ENCODE data around the gene CTCF. TPM values are rescaled to one million over a fixed set of nuclear protein-coding genes. Genes with fewer than 3 reads are reported as not detected.

Gene CTCF
- total RNA-seq, 4 donors from 2014 or later: 36.2 to 50.1 (median 46.9) TPM

DNA sequence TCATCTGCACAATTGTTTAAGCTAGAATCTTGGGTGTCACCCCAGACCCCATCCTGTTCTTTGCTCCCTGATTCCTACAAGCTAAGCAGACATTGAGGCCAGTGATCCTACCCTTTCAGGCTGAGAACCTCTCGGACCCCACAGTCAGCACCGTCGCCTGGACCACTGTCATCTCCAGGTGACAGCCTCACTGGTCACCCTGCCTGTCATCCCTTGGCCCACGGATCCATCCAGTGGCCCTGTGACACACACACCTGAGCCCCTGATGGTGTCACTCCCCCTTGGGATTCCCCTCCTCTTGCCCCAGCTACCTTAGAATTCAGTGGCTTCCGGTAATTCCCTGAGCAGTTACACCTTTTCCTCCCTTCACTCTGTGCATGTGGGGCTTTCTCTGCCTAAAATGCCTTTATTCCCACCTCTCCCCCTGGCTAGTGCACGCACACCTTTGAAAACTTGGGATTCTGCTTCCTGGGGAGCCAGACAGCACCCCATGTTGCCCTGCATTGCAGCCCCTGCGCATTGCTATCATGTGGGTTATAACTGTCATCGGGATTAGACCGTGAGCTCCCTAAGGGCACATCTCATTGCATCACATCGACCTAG, 107.3 kb downstream of the CTCF start:
- Histone ChIP-seq H3K27me3 (no peaks in the 10 kb centered on the region), H3K36me3 (no peaks in the 10 kb centered on the region), H3K4me3 (no peak overlapping the region), H3K27ac (no peak overlapping the region), H3K4me1 (peaks cover 56% of the 10 kb centered on the region), H3K9me3 (no peaks in the 10 kb centered on the region)
- no peak for TF ChIP-seq POLR2A (IDR thresholded peaks at IDR 0.05)
- no peak for TF ChIP-seq POLR2AphosphoS5 (IDR thresholded peaks at IDR 0.05)
- TF ChIP-seq, protein P1, sequence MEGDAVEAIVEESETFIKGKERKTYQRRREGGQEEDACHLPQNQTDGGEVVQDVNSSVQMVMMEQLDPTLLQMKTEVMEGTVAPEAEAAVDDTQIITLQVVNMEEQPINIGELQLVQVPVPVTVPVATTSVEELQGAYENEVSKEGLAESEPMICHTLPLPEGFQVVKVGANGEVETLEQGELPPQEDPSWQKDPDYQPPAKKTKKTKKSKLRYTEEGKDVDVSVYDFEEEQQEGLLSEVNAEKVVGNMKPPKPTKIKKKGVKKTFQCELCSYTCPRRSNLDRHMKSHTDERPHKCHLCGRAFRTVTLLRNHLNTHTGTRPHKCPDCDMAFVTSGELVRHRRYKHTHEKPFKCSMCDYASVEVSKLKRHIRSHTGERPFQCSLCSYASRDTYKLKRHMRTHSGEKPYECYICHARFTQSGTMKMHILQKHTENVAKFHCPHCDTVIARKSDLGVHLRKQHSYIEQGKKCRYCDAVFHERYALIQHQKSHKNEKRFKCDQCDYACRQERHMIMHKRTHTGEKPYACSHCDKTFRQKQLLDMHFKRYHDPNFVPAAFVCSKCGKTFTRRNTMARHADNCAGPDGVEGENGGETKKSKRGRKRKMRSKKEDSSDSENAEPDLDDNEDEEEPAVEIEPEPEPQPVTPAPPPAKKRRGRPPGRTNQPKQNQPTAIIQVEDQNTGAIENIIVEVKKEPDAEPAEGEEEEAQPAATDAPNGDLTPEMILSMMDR (IDR thresholded peaks at IDR 0.05): no peak
- TF ChIP-seq EP300 (IDR thresholded peaks at IDR 0.05): no peak
- 79% methylated on average over 8 of the region's 10 CpGs for WGBS
- no peak for DNase-seq (ENCODE audit: low spot score in 2 of 2)

DNA sequence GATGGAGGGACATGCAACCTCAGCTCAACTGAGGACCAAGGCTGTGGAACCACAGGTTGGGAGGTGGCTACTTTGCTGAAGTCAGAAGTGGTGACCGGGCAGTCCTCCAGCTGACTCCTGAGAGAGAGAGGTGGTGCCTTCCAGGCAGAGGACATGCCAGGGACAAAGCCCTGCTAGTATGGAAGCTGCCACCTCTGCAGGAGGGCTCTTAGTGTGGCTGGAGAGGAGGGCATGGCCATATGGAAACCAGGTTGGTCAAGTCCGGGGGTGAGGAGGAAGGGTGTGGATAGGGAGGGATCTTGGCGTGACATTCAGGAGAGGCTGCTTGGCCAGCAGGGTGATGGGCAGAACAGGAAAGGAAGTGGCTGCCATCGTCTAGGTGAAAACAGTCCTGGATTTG, 110.0 kb downstream of the CTCF start:
- 31% methylated on average over 4 of the region's 4 CpGs for WGBS
- H3K36me3 ChIP-seq: peaks cover 7% of the 10 kb centered on the region
- H3K27ac ChIP-seq: no peak overlapping the region
- peaks cover 57% of the 10 kb centered on the region for H3K4me1 ChIP-seq
- H3K9me3 ChIP-seq: no peaks in the 10 kb centered on the region
- DNase-seq (ENCODE audit: low spot score in 2 of 2): no peak
- TF ChIP-seq EP300 (IDR thresholded peaks at IDR 0.05) (no peak), POLR2AphosphoS5 (IDR thresholded peaks at IDR 0.05) (no peak), POLR2A (IDR thresholded peaks at IDR 0.05) (no peak)
- TF ChIP-seq, protein P1 (IDR thresholded peaks at IDR 0.05): no peak
- no peaks in the 10 kb centered on the region for H3K27me3 ChIP-seq
- no peak overlapping the region for H3K4me3 ChIP-seq

DNA sequence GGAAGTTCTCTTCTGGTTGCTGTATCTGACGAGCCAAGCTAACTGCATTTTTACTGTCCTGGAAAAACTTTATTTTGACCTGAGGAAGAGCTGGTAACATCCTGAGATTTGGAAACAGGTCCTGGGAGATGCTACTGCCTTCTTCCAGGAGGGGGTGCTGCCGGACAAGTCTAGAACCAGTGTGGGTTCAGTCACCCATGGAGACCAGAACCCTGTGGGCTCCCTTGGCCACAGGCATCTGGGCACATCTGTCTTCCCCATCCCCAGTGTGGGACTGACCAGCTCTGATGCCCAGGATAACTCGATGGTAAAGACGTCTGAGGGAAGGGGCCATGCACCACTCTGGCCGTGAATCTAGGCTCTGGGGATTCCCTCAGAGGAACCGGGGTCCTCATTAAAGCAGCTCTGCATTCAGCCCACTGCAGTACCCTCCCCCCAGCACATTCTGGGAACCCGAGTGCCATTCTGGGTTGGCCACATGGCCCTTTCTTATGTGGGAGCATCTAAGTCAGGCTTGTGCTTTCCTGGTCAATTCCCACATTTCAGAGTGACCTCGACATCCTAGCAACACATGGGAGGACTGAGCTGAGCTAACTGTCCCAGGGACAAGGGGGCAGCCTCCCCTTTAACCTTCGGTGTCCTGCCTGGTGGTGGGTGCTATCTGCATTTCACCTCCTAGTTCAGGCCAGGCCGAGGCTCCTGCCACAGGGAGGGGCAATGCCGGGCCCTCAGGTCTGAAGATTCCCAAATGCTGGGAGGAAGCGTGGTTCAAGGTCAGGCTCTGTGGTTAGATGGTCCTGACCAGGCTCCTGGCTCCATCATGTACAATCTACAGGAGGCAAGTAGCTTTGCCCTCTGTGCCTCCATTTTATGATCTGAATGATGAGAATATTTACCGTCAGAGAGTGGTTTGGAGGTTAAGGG, 110.7 kb downstream of the CTCF start:
- Histone ChIP-seq H3K4me3 (no peak overlapping the region), H3K27ac (peak overlapping the region; percentile 80), H3K4me1 (peaks cover 53% of the 10 kb centered on the region), H3K27me3 (no peaks in the 10 kb centered on the region), H3K9me3 (no peaks in the 10 kb centered on the region), H3K36me3 (peaks cover 7% of the 10 kb centered on the region)
- DNase-seq (ENCODE audit: low spot score in 2 of 2): no peak
- TF ChIP-seq, protein P1 (IDR thresholded peaks at IDR 0.05): peak; percentile 61 to 75
- TF ChIP-seq POLR2AphosphoS5 (IDR thresholded peaks at IDR 0.05): no peak
- 50% methylated on average over 8 of the region's 13 CpGs for WGBS

DNA sequence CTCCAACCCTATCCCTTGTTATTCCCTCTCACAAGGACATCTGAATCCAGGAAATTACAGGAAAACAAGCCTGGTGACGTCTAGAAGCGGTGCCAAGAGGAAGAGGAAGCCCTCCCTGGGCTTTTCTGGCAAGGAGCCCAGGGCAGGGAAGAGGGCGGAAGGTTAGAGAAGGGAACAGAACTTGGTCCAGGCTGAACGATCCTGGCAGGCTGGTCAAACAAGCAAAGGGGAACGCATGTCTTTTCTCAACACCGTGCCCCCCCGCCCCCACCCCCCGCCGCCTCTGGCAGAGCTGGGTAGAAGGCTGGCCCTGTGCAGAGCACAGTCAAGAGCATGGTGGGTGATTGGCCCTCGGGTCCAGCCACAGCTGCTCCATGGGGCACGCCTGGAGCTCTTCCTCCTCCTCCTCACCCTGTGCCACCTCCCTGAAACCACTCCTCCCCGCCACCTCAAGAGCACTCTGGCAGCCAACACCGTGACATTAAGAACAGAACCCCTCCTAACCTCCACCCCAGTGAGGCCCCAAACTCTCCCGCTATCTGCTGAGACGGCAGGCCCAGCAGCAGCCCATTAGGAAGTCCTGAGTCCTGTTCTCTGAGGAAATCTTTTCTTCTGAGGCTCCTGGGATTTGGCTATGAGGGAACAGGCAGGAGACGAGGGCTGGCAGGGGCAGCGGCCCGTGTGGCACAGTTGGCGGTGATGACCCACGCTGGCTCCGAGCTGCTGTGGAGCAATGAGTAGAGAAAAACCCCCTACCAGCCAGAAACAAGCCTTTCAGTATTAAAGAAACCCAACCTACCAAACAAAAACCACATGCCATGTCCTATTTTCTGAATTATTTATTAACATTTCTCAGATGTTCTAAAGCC, 111.6 kb downstream of the CTCF start:
- TF ChIP-seq POLR2A (IDR thresholded peaks at IDR 0.05): no peak
- no peak for TF ChIP-seq POLR2AphosphoS5 (IDR thresholded peaks at IDR 0.05)
- TF ChIP-seq, protein P1 (IDR thresholded peaks at IDR 0.05): no peak
- no peak for TF ChIP-seq EP300 (IDR thresholded peaks at IDR 0.05)

More for the DNA sequence above, 111.6 kb downstream of the CTCF start:
- Histone ChIP-seq H3K9me3 (no peaks in the 10 kb centered on the region), H3K27ac (peak overlapping the region; percentile 80), H3K4me3 (no peak overlapping the region), H3K36me3 (peaks cover 7% of the 10 kb centered on the region), H3K4me1 (peaks cover 48% of the 10 kb centered on the region), H3K27me3 (no peaks in the 10 kb centered on the region)
- 40% methylated on average over 16 of the region's 21 CpGs for WGBS
- DNase-seq (ENCODE audit: low spot score in 2 of 2): no peak

All from suprapubic skin (tissue), 4 donors.